IPS-18a (cell line): ENCODE results near the gene FOSL1.
A peak's percentile ranks its signal among the peaks of the same experiment; 100 is the strongest.

Experiments
- H3K27ac ChIP-seq: one replicate; pipeline ENCODE4 v1.5.1; 2013; ENCODE audit warnings: low read length
- H3K27me3 ChIP-seq: one replicate; pipeline ENCODE4 v1.6.1; 2013; ENCODE audit warnings: mild to moderate bottlenecking, low read length; ENCODE audit not compliant: control insufficient read depth, insufficient read depth
- H3K36me3 ChIP-seq: one replicate; pipeline ENCODE4 v1.6.1; 2013; ENCODE audit warnings: low read depth, low read length; ENCODE audit not compliant: control insufficient read depth
- H3K4me1 ChIP-seq: one replicate; pipeline ENCODE4 v1.6.1; 2013; ENCODE audit warnings: low read depth, low read length; ENCODE audit not compliant: control insufficient read depth
- H3K4me3 ChIP-seq: one replicate; pipeline ENCODE4 v1.5.1; 2013; ENCODE audit warnings: low read length
- H3K9ac ChIP-seq: one replicate; pipeline ENCODE4 v1.6.1; 2013; ENCODE audit warnings: mild to moderate bottlenecking, low read length, moderate library complexity
- H3K9me3 ChIP-seq: one replicate; pipeline ENCODE4 v1.6.1; 2013; ENCODE audit warnings: low read depth, low read length; ENCODE audit not compliant: control insufficient read depth

Gene FOSL1

GRCh38 chr11:65919141-65919572, 19.0 kb upstream of the FOSL1 start, which contains the start of gene DRAP1:
Gene DRAP1, plus strand, starts transcription at chr11:65919426. Its CDS starts 76 bp downstream, at chr11:65919502.
- Histone ChIP-seq H3K9me3 (no peaks in the 10 kb centered on the region), H3K36me3 (peaks cover 4% of the 10 kb centered on the region), H3K27me3 (no peaks in the 10 kb centered on the region), H3K27ac (peak within 1 kb of the TSS; percentile 48), H3K9ac (peak within 1 kb of the TSS; percentile 85), H3K4me1 (peaks cover 5% of the 10 kb centered on the region), H3K4me3 (peak within 1 kb of the TSS; percentile 90)

- Histone ChIP-seq H3K4me3 (peak within 1 kb of the TSS; percentile 90), H3K36me3 (peaks cover 4% of the 10 kb centered on the region), H3K27ac (peak within 1 kb of the TSS; percentile 48), H3K9me3 (no peaks in the 10 kb centered on the region), H3K27me3 (no peaks in the 10 kb centered on the region), H3K4me1 (peaks cover 5% of the 10 kb centered on the region), H3K9ac (peak within 1 kb of the TSS; percentile 85)
These were observed 18.3 kb upstream of the FOSL1 start, which contains the start of gene C11orf68 for GRCh38 chr11:65918211-65919140. Gene C11orf68, minus strand, starts transcription at chr11:65919062. Its CDS starts 31 bp downstream, at chr11:65919031.

DNA sequence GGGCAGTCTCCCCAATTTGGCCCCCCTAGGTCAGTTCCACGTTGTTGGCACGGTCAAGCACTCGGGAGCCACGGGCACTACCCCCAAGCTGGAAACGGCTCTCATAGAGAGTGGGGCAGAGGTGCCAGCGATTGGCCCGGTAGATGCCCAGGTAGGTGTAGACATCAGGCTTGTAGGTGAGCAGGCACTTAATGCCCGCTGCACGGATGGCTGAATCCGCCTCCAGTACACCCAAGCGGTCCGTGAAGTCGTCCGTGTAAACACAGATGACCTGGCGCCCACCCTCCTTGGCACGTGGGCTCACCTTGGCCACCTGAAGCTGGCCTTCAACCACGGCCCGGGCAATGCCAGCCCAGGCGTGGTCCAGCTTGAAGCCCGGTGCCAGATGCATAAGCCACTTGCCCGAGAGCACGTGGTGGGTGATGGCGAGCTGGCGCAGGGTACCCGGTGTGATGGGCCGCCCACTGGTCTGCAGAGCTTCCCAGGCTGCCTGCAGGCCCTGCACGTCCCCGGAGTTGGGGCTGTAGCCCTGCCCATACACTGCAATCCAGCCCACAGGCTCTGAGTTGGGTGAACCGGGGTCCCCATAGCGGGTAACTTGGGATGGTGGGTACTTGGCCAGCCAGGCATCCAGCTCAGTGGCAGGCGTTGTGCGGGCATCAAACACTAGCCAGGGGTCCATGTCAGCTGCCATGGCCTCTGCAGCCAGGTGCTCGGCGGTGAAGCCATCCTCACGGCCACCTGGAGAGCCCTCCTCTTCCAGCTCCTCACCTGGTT, 17.4 kb upstream of the FOSL1 start:
- peak overlapping the region; percentile 85 for H3K9ac ChIP-seq
- peaks cover 3% of the 10 kb centered on the region for H3K36me3 ChIP-seq
- H3K27me3 ChIP-seq: no peaks in the 10 kb centered on the region
- H3K27ac ChIP-seq: no peak overlapping the region
- H3K4me3 ChIP-seq: peak overlapping the region; percentile 90
- H3K4me1 ChIP-seq: peaks cover 5% of the 10 kb centered on the region
- no peaks in the 10 kb centered on the region for H3K9me3 ChIP-seq

GRCh38 chr11:65917077-65917433, 16.9 kb upstream of the FOSL1 start:
- Histone ChIP-seq H3K9me3 (no peaks in the 10 kb centered on the region), H3K9ac (no peak overlapping the region), H3K27me3 (no peaks in the 10 kb centered on the region), H3K4me3 (no peak overlapping the region), H3K27ac (no peak overlapping the region), H3K36me3 (no peaks in the 10 kb centered on the region), H3K4me1 (peaks cover 5% of the 10 kb centered on the region)

DNA sequence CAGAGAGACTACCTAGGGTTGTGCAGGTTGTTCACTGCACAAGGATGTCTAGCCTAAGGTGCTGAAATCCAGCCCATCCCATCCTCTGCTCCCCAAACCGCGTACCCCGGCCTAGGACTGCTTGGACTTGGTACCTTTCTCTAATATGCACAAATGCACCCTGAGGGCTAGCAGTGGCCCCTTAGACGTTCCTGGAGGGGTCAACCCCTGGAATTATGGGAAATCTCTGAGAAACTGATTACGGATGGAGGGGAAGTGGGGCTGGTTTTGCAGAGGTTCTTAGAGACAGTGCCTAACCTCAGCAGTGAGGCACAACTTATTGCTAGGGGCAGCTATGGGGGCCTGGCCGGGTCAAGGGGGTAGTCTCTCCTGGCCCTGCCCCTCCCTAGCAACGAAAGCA, 16.2 kb upstream of the FOSL1 start:
- no peaks in the 10 kb centered on the region for H3K27me3 ChIP-seq
- H3K4me3 ChIP-seq: no peak overlapping the region
- H3K27ac ChIP-seq: no peak overlapping the region
- H3K36me3 ChIP-seq: no peaks in the 10 kb centered on the region
- H3K9me3 ChIP-seq: no peaks in the 10 kb centered on the region
- H3K4me1 ChIP-seq: peaks cover 5% of the 10 kb centered on the region
- H3K9ac ChIP-seq: no peak overlapping the region

GRCh38 chr11:65915821-65916251, 15.6 kb upstream of the FOSL1 start:
- H3K9me3 ChIP-seq: no peaks in the 10 kb centered on the region
- H3K27ac ChIP-seq: no peak overlapping the region
- no peaks in the 10 kb centered on the region for H3K27me3 ChIP-seq
- no peak overlapping the region for H3K9ac ChIP-seq
- peaks cover 5% of the 10 kb centered on the region for H3K4me1 ChIP-seq
- H3K4me3 ChIP-seq: no peak overlapping the region
- H3K36me3 ChIP-seq: no peaks in the 10 kb centered on the region

- Histone ChIP-seq H3K4me3 (no peak overlapping the region), H3K9me3 (no peaks in the 10 kb centered on the region), H3K9ac (no peak overlapping the region), H3K4me1 (peaks cover 5% of the 10 kb centered on the region), H3K27me3 (no peaks in the 10 kb centered on the region), H3K27ac (no peak overlapping the region), H3K36me3 (no peaks in the 10 kb centered on the region)
These were observed 15.1 kb upstream of the FOSL1 start for GRCh38 chr11:65915101-65915820.

DNA sequence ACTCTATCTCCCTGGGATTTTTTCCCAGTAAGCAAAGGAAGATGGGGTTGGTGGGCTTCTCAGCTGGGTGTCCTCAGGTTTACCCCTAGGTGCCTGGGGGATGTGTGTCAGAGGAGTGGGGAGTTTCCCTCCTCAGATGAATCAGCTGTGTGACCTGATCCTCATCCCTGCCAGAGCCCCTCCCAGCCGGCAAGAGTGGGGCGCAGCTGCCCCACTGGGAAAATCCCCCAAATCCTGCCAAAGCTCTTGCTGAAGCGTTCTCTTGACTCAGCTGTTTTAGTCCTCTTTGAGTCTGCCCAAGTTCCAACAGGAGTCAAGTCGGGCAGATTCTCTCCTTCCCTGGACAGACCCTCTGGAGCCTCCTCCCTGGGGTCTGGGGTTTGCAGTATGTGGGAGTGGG, 12.7 kb upstream of the FOSL1 start:
- Histone ChIP-seq H3K27me3 (peaks cover 8% of the 10 kb centered on the region), H3K4me3 (no peak overlapping the region), H3K27ac (no peak overlapping the region), H3K9ac (no peak overlapping the region), H3K36me3 (no peaks in the 10 kb centered on the region), H3K4me1 (peaks cover 2% of the 10 kb centered on the region), H3K9me3 (no peaks in the 10 kb centered on the region)

- no peak overlapping the region for H3K9ac ChIP-seq
- H3K36me3 ChIP-seq: no peaks in the 10 kb centered on the region
- H3K4me3 ChIP-seq: no peak overlapping the region
- H3K4me1 ChIP-seq: no peaks in the 10 kb centered on the region
- no peaks in the 10 kb centered on the region for H3K9me3 ChIP-seq
- peaks cover 9% of the 10 kb centered on the region for H3K27me3 ChIP-seq
- no peak overlapping the region for H3K27ac ChIP-seq
These were observed 11.7 kb upstream of the FOSL1 start for GRCh38 chr11:65911682-65912568.

GRCh38 chr11:65907878-65908277, 7.7 kb upstream of the FOSL1 start:
- no peaks in the 10 kb centered on the region for H3K36me3 ChIP-seq
- no peak overlapping the region for H3K27ac ChIP-seq
- H3K9me3 ChIP-seq: no peaks in the 10 kb centered on the region
- H3K4me1 ChIP-seq: no peaks in the 10 kb centered on the region
- H3K4me3 ChIP-seq: no peak overlapping the region
- no peak overlapping the region for H3K9ac ChIP-seq
- H3K27me3 ChIP-seq: peaks cover 26% of the 10 kb centered on the region
